8988T (cell line): ENCODE results near the gene VGLL3.
"Not testable (repeated sequence)": the region's sequence is repeated elsewhere in the genome, so short reads cannot be mapped to it uniquely, and the experiment has no call there.

Experiments used
- DNase-seq: peaks from one replicate; pipeline ENCODE4 v3.0.0; 2011

Gene VGLL3

DNA sequence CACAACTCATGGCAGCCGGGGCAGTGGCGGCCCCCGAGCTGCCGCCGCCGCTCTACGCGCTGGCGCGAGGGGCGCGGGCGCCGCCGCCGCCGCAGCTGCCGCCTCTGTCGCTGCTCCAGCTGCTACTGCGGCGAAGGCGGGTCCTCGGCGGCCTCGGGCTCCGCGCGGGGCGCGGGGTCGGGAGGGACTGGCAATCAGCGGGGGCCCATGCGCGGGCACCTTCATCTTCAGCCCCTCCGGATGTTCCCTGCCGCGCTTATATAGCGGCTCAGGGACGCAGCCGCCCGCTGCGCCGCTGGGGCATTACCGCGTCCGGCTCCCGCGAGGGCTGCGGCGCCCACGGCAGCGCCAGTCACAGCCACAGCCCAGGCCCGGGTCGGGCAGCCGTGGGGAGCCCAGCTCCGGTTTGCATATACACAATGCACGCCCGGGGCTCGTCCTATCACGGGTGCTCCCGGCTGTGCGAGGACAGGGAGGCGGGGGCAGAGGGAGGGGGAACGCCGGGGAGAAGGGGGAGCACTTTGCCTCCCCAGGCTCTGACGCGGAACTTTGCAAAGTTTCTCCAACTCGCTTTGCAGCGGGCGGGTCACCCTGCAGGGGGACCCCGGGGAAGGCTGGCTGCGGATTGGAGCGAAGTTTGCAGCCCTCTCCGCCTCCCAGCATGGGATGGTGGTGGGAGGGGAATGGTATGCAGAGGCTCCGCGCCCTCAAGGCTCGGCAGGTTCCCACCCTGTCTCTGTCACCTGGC is at the start of gene VGLL3:
TSS of gene VGLL3 (minus strand) at position 416 of the 748 bp plus-strand sequence. CDS start at position 10, 406 bp downstream.
- peak; percentile 62 for DNase-seq

- DNase-seq = no peak
Observed at GRCh38 chr3:87037652-87038051, 46.7 kb upstream of the VGLL3 start.

DNA sequence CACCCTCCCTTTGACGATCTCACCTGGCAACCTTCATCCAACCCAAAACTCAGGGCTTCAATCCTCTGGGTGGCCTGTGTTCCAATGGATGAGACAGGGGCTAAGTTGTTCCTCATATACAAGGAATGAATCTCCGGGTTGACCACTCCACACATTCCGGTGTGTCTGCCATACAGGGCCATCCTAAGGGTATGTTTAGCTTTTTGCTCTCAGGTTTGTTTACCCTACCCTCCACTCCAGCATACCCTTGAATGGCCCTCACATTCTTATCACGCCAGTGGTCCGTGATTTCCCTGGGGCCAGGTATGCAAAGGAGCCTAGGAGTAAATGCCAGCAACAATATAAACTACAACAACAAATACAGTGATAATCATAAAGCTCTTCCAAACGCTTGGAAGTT is 45.7 kb upstream of the VGLL3 start:
- DNase-seq = no peak

GRCh38 chr3:87035339-87035738 is 44.4 kb upstream of the VGLL3 start:
- DNase-seq = no peak

DNA sequence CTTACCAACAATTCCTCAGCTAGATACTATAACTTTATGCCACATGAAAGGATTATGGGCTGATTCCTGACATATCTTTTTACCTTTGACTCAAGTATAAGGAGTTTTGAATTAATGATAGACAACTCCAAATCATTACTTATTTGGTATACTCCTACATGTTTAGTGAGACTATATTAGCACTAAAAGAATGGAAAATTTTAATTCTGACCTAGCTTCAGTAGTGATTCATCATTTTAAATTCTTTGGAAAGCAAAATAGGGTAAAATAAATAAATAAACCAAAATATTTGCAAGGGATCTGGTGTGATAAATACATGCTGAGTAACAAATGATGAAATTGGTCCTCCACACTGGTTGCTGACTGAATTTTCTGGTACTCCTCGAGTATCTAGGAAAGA is 42.3 kb upstream of the VGLL3 start:
- DNase-seq = no peak

DNA sequence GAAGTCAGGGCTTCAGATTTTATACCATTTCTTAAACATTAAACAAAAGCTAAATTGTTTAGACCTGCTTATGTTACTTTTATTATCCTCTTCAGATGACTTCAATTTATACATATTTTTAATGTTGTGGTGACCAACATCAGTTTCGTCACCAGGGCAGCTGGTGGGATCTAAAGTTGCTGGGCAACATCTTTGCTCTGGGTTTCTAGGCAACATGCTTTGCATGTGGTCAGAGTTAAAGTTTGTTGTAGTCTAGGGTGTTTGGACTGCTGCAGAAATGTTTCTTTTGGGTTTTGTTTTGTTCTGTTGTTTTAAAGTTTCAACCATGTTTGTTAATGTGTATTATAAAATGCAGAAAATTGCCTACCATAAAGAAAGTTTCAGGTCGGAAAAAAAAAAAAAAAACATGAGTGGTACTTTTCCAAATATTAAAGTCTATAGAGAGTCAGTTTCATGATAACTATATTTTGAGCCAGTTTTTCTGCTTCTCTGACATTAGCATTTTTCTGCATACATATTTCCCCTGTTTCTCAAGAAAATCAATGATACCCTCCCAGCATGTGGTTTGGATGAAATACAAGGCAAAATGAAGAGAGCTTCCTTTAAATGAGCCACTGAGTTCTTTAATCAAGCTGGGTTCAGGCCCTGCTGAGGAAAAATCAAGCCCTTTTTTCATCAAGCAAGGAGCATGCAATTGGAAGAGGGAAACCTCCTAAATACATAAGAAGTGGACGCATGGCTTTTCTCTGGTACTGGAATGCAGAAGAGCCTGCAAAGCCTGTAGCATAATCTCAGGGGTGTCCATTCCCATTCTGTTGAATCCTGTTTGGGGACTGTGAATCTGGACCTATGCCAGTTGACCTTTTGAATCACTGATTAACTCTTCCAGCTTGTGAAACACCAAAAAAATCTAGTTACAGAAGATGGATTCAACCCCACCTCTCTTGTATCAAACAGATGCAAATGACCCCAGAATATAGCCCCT is 35.0 kb upstream of the VGLL3 start:
- DNase-seq = no peak

- DNase-seq = not testable (repeated sequence)
Observed at GRCh38 chr3:87017370-87017769, 26.4 kb upstream of the VGLL3 start.

GRCh38 chr3:87009271-87009670 is 18.3 kb upstream of the VGLL3 start:
- DNase-seq = no peak

DNA sequence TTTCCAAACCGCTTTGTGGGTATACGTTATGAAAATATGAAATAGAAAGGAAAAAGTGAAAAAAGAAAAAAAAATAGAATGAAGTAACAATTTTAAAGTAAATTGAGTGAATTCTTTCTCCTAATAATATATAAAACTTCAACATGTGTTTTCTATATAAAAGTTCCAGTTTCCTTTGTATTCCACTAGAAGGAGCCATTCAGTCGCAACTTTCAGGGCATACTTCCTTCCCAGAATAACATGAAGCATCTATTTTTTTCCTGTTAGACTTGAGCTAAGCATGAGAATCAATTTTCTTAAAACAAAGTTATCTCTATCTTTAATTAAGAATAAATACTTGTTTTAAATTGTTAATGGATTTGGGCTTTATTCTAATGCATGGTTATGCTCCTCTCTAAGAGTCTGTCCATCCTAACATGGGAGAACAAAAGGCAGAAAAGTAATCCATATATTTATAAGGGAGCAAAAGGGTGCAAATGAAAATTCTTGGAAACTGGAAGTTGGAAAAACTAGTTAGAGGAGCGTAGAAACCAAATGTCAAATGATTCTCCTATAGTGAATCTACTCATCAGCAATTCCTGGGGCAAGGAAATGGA is 16.0 kb upstream of the VGLL3 start:
- no peak for DNase-seq

DNA sequence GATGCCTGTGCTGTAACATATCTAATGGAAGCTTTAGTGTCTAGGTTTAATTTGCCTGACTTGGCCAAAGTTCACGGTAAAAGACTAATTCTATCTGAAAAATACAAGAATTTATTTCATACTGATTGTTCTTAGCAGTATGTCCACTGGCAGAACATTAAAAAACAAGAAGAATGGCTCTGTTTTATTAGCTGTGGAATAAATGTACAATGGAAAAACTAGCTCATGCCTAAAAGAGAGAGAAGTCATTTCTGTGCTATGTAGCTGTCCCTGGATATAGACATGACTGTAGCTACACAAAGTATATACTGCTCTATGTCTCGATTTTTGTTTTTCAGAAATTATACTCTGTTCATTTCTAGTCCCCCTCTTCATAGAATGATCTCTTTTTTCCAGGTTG is 13.9 kb upstream of the VGLL3 start:
- DNase-seq = no peak

- DNase-seq = no peak
Observed at GRCh38 chr3:87002346-87002745, 11.4 kb upstream of the VGLL3 start.

- DNase-seq = no peak
Observed at GRCh38 chr3:87001473-87002098, 10.6 kb upstream of the VGLL3 start.

DNA sequence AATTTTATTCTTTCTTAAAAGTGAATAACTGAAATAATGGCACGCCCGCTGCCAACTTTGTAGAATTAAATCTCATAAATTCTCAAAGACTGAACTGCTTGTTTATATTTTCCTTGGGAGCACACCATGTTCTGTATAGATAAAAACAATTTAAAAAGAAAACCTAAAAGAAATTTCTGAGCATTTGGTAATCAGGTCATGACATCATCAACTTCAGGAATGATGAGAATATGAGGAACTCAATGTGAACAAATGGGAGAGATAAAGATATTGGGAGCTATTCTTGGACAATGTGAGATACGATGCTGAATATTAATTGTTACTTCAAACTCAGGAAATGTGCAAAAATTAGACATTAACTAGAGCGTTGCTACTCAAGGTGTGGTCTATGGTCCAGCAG is 10.0 kb upstream of the VGLL3 start:
- no peak for DNase-seq

DNA sequence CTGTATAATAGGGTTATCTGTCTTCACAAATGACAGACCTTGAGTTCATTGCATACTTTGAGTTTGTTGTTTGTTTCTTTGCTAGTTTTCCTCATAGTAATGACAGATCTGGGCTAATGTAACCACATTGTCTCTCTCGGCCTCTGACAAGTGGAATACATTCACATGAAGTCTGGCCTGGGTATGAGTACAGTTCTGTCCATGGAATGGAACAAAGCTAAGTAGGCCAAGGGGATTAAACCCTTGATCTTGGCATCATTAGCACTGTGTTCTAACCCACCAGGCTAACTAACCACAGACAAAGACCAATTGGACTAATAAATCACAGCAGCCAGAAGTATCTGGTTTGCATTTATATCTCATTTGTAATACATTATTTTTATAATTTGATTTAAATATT is 7.6 kb upstream of the VGLL3 start:
- no peak for DNase-seq

DNA sequence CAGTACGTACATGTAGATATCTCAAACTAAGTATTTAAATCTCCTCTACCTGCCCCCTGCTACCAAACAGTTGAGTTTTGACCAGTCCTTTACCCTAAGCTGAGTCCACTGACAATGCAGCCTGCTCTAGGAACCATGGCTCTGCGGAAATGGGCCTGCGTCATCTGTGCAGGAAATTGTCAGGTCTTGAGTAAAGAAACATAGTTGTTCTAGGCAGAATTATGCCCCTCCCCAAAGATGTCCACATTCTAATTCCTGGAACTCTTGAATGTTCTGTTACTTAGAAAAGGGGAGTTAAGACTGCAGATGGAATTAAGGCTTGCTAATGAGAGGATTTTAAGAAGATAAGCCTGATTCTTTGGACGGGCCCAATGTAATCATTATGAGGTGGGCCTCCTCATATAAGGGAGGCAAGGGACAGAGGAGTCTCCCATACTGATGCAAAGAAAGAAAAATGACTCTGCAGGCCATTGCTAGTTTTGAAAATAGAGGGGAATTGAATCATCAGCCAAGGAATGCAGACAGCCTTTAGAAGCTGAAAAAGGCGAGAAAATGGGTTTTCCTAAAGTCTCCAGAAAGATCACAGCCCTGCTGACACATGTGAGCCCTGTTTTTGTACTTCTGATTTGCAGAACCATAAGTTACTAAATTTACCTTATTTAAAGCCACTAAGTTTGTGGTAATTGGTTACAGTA is 5.5 kb upstream of the VGLL3 start:
- no peak for DNase-seq

GRCh38 chr3:86995537-86995936 is 4.6 kb upstream of the VGLL3 start:
- DNase-seq = no peak

DNA sequence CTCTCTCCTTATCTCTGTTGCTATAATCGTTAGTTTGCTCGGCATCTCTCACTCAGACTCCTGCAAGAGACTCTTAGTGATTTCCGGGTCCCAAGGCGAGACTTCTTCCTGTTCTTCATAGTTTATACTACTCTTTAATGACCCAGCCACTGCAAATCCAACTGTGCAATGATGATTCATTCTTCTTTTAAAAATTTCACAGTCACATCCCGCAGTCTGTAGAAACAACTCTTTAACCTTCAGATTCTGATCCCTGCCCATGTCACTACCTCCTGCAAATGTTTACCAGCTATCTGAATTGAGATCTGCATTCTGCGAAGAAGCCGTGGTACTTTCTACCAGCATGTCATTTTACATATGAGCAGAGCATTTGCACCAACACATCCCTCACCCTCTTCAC is 2.8 kb upstream of the VGLL3 start:
- DNase-seq = no peak

- DNase-seq = no peak
Observed at GRCh38 chr3:86991840-86992435, 989 bp upstream of the VGLL3 start.

DNA sequence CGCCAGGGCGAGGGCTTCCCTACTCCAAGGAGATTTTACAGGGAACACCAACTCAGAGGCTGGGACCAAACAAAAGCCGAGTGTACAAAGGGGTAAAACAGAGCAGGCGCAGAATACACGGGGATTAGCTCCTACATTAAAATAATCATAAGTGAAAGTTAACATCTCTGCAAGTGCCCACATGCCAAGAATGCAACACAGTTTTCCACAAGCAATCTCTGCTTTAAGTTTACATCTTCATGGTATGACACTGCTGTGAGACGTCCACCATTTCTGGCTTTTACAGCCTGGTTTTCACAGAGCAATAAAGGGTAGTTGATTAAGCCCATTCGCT is 500 bp upstream of the VGLL3 start:
- DNase-seq = no peak

- DNase-seq = no peak
Observed at GRCh38 chr3:86990012-86990733, 776 bp downstream of the VGLL3 start.

GRCh38 chr3:86989611-86990010 is 1.3 kb downstream of the VGLL3 start:
- no peak for DNase-seq

GRCh38 chr3:86989006-86989405 is 1.9 kb downstream of the VGLL3 start:
- DNase-seq = no peak
